Stimulated activated CD4-positive, alpha-beta T cell treated with anti-CD3 and anti-CD28 coated beads, TNF-alpha, amount 100 ng/mL, for 48 hours (primary cell): ENCODE data around the gene CALD1.

ENCODE experiments used
- DNase-seq, 3 donors: peaks; one replicate each; pipeline ENCODE4 v3.0.0-alpha.2; 2020; ENCODE audit warnings: low read depth in 3 of 3

The CALD1 gene

GRCh38 chr7:134778941-134779740 is at the start of gene CALD1:
CALD1 (plus strand) TSS chr7:134779634; CDS start chr7:134867734, 88,100 bp downstream.
- no peak for DNase-seq

GRCh38 chr7:134729895-134730294 is 49.5 kb upstream of the CALD1 start:
- no peak for DNase-seq

- no peak for DNase-seq
These were observed 49.0 kb upstream of the CALD1 start for GRCh38 chr7:134730411-134730829.

GRCh38 chr7:134731616-134732015 is 47.8 kb upstream of the CALD1 start:
- DNase-seq: no peak

- no peak for DNase-seq
These were observed 46.7 kb upstream of the CALD1 start for GRCh38 chr7:134732728-134733127.

GRCh38 chr7:134736381-134736780 is 43.1 kb upstream of the CALD1 start:
- DNase-seq: no peak

- peak; percentile 16 to 18 (median 18) for DNase-seq
These were observed 41.7 kb upstream of the CALD1 start for GRCh38 chr7:134737566-134738345.

GRCh38 chr7:134739362-134739761 is 40.1 kb upstream of the CALD1 start:
- no peak for DNase-seq

- no peak for DNase-seq
These were observed 39.1 kb upstream of the CALD1 start for GRCh38 chr7:134740376-134740775.

- DNase-seq: no peak
These were observed 37.4 kb upstream of the CALD1 start for GRCh38 chr7:134741907-134742635.

- DNase-seq: no peak
These were observed 36.6 kb upstream of the CALD1 start for GRCh38 chr7:134742688-134743350.

- no peak for DNase-seq
These were observed 34.9 kb upstream of the CALD1 start for GRCh38 chr7:134744569-134744968.

GRCh38 chr7:134747326-134747725 is 32.1 kb upstream of the CALD1 start:
- DNase-seq: no peak

GRCh38 chr7:134750083-134751062 is 29.1 kb upstream of the CALD1 start:
- peak; percentile 48 to 71 (median 61) for DNase-seq

GRCh38 chr7:134752006-134752760 is 27.3 kb upstream of the CALD1 start:
- DNase-seq: no peak

GRCh38 chr7:134755422-134756022 is 23.9 kb upstream of the CALD1 start:
- peak; percentile 12 to 32 (median 22) for DNase-seq

- DNase-seq: no peak
These were observed 21.5 kb upstream of the CALD1 start for GRCh38 chr7:134757938-134758337.

- DNase-seq: no peak
These were observed 20.5 kb upstream of the CALD1 start for GRCh38 chr7:134758981-134759380.

GRCh38 chr7:134761266-134761665 is 18.2 kb upstream of the CALD1 start:
- DNase-seq: no peak
